Adrenal gland (tissue), 5 donors: ENCODE results near the gene FAM227B.

Experiments
- CTCF ChIP-seq, 6 experiments: fragments of 450-650 bp in 4 of 6; fragments of 200-600 bp in 2 of 6; sonication (generic) in 1 of 6; IDR thresholded peaks; 1 replicate in 5 of 6; 2 replicates in 1 of 6; pipeline versions ENCODE4 v1.5.1 to v1.8.0; 2016 to 2021; ENCODE audit warnings: antibody characterized with exemption in 6 of 6, mild to moderate bottlenecking in 2 of 6, moderate library complexity in 1 of 6
- POLR2A ChIP-seq, 2 donors: fragments of 450-650 bp; IDR thresholded peaks; one replicate each; pipeline ENCODE4 v1.6.1; 2017; ENCODE audit warnings: antibody characterized with exemption in 2 of 2, mild to moderate bottlenecking in 2 of 2, moderate library complexity in 1 of 2
- donor health status: DM: no; HTN: no; CAD: no.

- TF ChIP-seq CTCF (IDR thresholded peaks at IDR 0.05) (no peak), POLR2A (IDR thresholded peaks at IDR 0.05) (no peak)
Measured at GRCh38 chr15:49435174-49435573, 185.4 kb downstream of the FAM227B start.
